HepG2 (cell line): ENCODE measurements around the gene MRPL38. TPM values are rescaled to one million over a fixed set of nuclear protein-coding genes. Genes with fewer than 3 reads are reported as not detected.

ENCODE experiments used
- AHR ChIP-seq: IDR thresholded peaks from 2 replicates; pipeline ENCODE4 v1.6.1; 2018; ENCODE audit warnings: missing genetic modification reagents, missing compliant biosample characterization
- CEBPB ChIP-seq: IDR thresholded peaks from 2 replicates; pipeline ENCODE4 v1.6.1; 2011; ENCODE audit warnings: low read depth, low read length, improper control_type of control experiment, borderline replicate concordance
- KLF6 ChIP-seq: IDR thresholded peaks from 2 replicates; pipeline ENCODE4 v1.8.0; 2016; ENCODE audit warnings: missing biosample characterization, missing genetic modification reagents
- MAFF ChIP-seq: IDR thresholded peaks from 2 replicates; pipeline ENCODE4 v1.6.1; 2011; ENCODE audit warnings: low read depth, low read length, improper control_type of control experiment
- MAX ChIP-seq: IDR thresholded peaks from 2 replicates; pipeline ENCODE4 v1.6.1; 2012; ENCODE audit warnings: inconsistent platforms
- MYPOP ChIP-seq: sonication (generic); formaldehyde crosslinking; IDR thresholded peaks from 2 replicates; pipeline ENCODE4 v1.8.1; 2023; ENCODE audit warnings: mild to moderate bottlenecking, moderate library complexity, missing genetic modification reagents
- NCOR1 ChIP-seq: fragments of 200-600 bp; sonication (generic); IDR thresholded peaks from 2 replicates; pipeline ENCODE4 v1.7.0; 2017; ENCODE audit warnings: antibody characterized with exemption, low read length, borderline replicate concordance
- PCBP1 ChIP-seq: fragments of 200-400 bp; formaldehyde crosslinking; IDR thresholded peaks from 2 replicates; pipeline ENCODE4 v1.6.1; 2017; ENCODE audit warnings: mild to moderate bottlenecking, low read depth, low read length, borderline replicate concordance
- RARA ChIP-seq: IDR thresholded peaks from 2 replicates; pipeline ENCODE4 v1.6.1; 2016; ENCODE audit warnings: missing genetic modification reagents, missing compliant biosample characterization
- SOX13 ChIP-seq, 3 experiments: fragments of 450-650 bp in 1 of 3; sonication (generic) in 1 of 3; formaldehyde crosslinking in 1 of 3; IDR thresholded peaks in 2 of 3; conservative IDR thresholded peaks in 1 of 3; 2 replicates each; pipeline versions ENCODE4 v1.5.0 to v1.6.1; 2016 to 2020; ENCODE audit warnings: antibody characterized with exemption in 1 of 3, mild to moderate bottlenecking in 1 of 3, missing compliant biosample characterization in 1 of 3, missing genetic modification reagents in 1 of 3, moderate library complexity in 1 of 3
- STAT6 ChIP-seq: sonication (generic); formaldehyde crosslinking; IDR thresholded peaks from 2 replicates; pipeline ENCODE4 v1.4.0; 2020; ENCODE audit warnings: missing genetic modification reagents, mild to moderate bottlenecking, borderline replicate concordance
- THAP9 ChIP-seq: sonication (generic); formaldehyde crosslinking; IDR thresholded peaks from 2 replicates; pipeline ENCODE4; 2020; ENCODE audit warnings: missing genetic modification reagents, mild to moderate bottlenecking, borderline replicate concordance
- ZFP36L1 ChIP-seq: sonication (generic); formaldehyde crosslinking; IDR thresholded peaks from 2 replicates; pipeline ENCODE4 v1.8.0; 2022; ENCODE audit warnings: mild to moderate bottlenecking, missing genetic modification reagents, moderate library complexity
- ZFP62 ChIP-seq: sonication (generic); formaldehyde crosslinking; IDR thresholded peaks from 2 replicates; pipeline ENCODE4 v1.4.0; 2020; ENCODE audit warnings: missing genetic modification reagents
- ZNF232 ChIP-seq: sonication (generic); formaldehyde crosslinking; IDR thresholded peaks from 2 replicates; pipeline ENCODE4 v1.4.0; 2020; ENCODE audit warnings: missing genetic modification reagents, borderline replicate concordance
- ZNF253 ChIP-seq: sonication (generic); formaldehyde crosslinking; IDR thresholded peaks from 2 replicates; pipeline ENCODE4 v1.8.0; 2022; ENCODE audit warnings: mild to moderate bottlenecking, missing genetic modification reagents, borderline replicate concordance
- polyA plus RNA-seq, 8 experiments: library from polyadenylated mRNA; depleted of rRNA in 3 of 8; stranded (reverse) in 7 of 8; unstranded in 1 of 8; fragments of >200 nt; fragmentation: Illumina TruSeq in 4 of 8; extraction: Trizol in 4 of 8; gene quantifications; 2 replicates each; pipeline versions ENCODE4 v1.2.1 to v1.2.3, GENCODE V29; 2011 to 2016; ENCODE audit warnings: low read depth in 4 of 8, missing spikeins in 1 of 8, mixed read lengths in 1 of 8; ENCODE audit not compliant: insufficient read depth in 1 of 8
- total RNA-seq, 5 experiments: library from RNA; depleted of rRNA; stranded (reverse); fragments of >200 nt; fragmentation: Illumina TruSeq; extraction: Trizol; gene quantifications; 2 replicates each; pipeline ENCODE4 v1.2.3, GENCODE V29; 2016; ENCODE audit warnings: low read depth in 1 of 5
- TF ChIP-seq, protein P1 (sequence below): sonication (generic); formaldehyde crosslinking; IDR thresholded peaks from 2 replicates; pipeline ENCODE4 v1.4.0; 2020; ENCODE audit warnings: missing genetic modification reagents

The MRPL38 gene
- total and polyA plus RNA-seq, 2 of the 13 experiments (the other 11 are each of a cell fraction or from before 2014, with no cell fraction given) = 83.7 to 125 TPM

DNA sequence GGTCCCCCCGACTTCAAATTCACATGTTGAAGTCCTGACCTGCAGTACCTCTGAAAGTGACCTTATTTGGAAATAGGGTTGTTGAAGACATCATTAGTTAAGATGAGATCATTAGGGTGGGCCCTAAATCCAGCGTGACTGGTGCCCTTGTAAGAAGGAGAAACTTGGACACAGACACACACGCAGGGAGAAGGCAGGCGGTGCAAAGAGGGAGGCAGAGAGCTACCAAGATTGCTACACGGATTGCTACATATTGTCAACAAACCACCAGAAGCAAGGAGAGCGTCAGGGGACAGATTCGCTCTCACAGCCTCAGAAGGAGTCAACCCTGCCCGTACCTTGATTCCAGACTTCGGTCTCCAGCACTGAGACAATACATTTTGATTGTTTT, 42.8 kb downstream of the MRPL38 start (continued):
- 0 out of 2 replicates have a peak, but pooled peaks have one; percentile 14 for TF ChIP-seq MYPOP (CRISPR knock-in tag)
- no peak for TF ChIP-seq AHR
- no peak for TF ChIP-seq SOX13 (IDR thresholded peaks at IDR 0.05)
- TF ChIP-seq SOX13 (CRISPR knock-in tag; conservative IDR thresholded peaks at IDR 0.05 in 1 of 2, IDR thresholded peaks at IDR 0.05 in 1 of 2) = no peak
- TF ChIP-seq, protein P1, sequence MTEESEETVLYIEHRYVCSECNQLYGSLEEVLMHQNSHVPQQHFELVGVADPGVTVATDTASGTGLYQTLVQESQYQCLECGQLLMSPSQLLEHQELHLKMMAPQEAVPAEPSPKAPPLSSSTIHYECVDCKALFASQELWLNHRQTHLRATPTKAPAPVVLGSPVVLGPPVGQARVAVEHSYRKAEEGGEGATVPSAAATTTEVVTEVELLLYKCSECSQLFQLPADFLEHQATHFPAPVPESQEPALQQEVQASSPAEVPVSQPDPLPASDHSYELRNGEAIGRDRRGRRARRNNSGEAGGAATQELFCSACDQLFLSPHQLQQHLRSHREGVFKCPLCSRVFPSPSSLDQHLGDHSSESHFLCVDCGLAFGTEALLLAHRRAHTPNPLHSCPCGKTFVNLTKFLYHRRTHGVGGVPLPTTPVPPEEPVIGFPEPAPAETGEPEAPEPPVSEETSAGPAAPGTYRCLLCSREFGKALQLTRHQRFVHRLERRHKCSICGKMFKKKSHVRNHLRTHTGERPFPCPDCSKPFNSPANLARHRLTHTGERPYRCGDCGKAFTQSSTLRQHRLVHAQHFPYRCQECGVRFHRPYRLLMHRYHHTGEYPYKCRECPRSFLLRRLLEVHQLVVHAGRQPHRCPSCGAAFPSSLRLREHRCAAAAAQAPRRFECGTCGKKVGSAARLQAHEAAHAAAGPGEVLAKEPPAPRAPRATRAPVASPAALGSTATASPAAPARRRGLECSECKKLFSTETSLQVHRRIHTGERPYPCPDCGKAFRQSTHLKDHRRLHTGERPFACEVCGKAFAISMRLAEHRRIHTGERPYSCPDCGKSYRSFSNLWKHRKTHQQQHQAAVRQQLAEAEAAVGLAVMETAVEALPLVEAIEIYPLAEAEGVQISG (CRISPR knock-in tag) = no peak
- 0 out of 2 replicates have a peak, but pooled peaks have one; percentile 9 for TF ChIP-seq ZNF232
- no peak for TF ChIP-seq THAP9 (CRISPR knock-in tag)
- TF ChIP-seq ZFP62 (CRISPR knock-in tag) = no peak
- no peak for TF ChIP-seq ZNF253 (CRISPR knock-in tag)
- TF ChIP-seq STAT6 (CRISPR knock-in tag) = no peak
- no peak for TF ChIP-seq KLF6
- no peak for TF ChIP-seq MAFF
- TF ChIP-seq RARA (CRISPR knock-in tag) = no peak
- no peak for TF ChIP-seq PCBP1
- peak; percentile 77; the same call in 1 of the 2 replicates for TF ChIP-seq CEBPB
- 0 out of 2 replicates have a peak, but pooled peaks have one; percentile 9 for TF ChIP-seq MAX
- TF ChIP-seq ZFP36L1 (CRISPR knock-in tag) = no peak
- TF ChIP-seq NCOR1 = no peak
